NCI-H2227 (cell line): ENCODE results near the gene SNAPC4.

Experiments
- DNase-seq: peaks from one replicate; lab custom pipeline; 2025; ENCODE audit not compliant: unreplicated experiment; lab: John Stamatoyannopoulos, UW

Gene SNAPC4, protein sequence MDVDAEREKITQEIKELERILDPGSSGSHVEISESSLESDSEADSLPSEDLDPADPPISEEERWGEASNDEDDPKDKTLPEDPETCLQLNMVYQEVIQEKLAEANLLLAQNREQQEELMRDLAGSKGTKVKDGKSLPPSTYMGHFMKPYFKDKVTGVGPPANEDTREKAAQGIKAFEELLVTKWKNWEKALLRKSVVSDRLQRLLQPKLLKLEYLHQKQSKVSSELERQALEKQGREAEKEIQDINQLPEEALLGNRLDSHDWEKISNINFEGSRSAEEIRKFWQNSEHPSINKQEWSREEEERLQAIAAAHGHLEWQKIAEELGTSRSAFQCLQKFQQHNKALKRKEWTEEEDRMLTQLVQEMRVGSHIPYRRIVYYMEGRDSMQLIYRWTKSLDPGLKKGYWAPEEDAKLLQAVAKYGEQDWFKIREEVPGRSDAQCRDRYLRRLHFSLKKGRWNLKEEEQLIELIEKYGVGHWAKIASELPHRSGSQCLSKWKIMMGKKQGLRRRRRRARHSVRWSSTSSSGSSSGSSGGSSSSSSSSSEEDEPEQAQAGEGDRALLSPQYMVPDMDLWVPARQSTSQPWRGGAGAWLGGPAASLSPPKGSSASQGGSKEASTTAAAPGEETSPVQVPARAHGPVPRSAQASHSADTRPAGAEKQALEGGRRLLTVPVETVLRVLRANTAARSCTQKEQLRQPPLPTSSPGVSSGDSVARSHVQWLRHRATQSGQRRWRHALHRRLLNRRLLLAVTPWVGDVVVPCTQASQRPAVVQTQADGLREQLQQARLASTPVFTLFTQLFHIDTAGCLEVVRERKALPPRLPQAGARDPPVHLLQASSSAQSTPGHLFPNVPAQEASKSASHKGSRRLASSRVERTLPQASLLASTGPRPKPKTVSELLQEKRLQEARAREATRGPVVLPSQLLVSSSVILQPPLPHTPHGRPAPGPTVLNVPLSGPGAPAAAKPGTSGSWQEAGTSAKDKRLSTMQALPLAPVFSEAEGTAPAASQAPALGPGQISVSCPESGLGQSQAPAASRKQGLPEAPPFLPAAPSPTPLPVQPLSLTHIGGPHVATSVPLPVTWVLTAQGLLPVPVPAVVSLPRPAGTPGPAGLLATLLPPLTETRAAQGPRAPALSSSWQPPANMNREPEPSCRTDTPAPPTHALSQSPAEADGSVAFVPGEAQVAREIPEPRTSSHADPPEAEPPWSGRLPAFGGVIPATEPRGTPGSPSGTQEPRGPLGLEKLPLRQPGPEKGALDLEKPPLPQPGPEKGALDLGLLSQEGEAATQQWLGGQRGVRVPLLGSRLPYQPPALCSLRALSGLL (N-terminal part only)

GRCh38 chr9:136400038-136400834, at the start of gene SNAPC4:
TSS of gene SNAPC4 (minus strand) at chr9:136400170. CDS start at chr9:136398428, 1,742 bp downstream.
- DNase-seq, result peak; percentile 91

DNA sequence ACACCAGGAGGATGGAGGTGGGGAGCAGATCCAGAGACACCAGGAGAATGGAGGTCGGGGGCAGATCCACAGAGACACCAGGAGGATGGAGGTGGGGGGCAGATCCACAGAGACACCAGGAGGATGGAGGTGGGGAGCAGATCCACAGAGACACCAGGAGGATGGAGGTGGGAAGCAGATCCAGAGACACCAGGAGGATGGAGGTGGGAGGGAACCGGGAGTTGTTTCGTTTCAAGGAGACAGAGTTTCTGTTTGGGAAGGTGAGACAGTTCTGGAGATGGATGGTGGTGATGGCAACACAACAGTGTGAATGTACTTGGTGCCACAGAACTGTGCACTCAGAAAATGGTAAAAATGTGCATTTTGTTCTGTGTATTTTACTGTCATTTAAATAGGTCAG, 48.7 kb upstream of the SNAPC4 start:
- DNase-seq, result no peak

DNA sequence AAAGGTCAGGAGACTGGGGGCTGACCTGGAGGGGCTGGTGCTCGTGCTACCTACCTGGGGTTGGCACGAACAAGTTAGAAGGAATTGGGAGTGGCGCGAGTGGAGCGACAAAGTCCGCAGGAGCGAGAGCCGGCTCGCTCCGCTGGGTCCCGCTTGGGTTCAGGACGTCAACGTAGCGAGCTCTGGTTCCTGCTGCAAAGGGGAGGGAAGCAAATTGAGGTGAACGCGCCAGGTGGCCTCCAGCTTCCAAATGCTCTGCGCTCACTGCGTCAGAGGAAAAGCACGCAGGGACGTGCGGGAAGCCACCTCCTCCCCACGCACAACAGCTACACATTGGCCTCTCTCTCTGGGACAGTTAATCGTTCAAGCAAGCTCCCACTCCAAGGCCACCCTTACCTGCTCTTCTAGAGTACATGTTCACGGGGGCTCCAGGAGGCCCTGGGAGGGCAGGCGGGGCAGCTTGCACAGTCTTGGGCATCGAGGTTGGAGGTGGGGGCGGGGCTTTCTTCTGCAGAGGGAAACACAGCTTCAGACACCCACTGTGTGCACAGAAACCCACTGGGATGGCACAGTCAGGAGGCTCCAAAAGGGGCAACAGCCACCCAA, 47.3 kb upstream of the SNAPC4 start:
- DNase-seq, result no peak

GRCh38 chr9:136445799-136446198, 45.8 kb upstream of the SNAPC4 start:
- DNase-seq, result no peak

DNA sequence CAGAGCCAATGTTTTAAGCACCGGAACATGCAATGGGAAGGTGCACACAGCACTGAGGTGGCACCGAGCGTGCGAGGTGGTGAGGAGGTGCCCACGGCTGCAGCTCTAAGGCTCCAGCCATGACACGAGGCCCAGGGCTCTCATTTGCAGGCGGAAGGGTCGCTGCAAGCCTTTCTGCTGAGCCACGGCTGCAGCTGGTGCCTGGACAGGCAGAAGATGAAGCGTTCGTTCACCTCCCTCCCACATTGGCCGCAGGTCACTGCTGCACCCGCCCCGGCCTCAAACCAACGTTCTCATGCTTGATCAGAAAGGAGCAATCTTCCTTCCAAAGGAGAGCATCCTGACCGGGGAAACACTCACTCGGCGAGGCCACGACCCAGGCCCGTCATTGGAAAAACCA, 44.1 kb upstream of the SNAPC4 start:
- DNase-seq, result no peak

- no peak for DNase-seq
Measured at GRCh38 chr9:136443687-136444086, 43.7 kb upstream of the SNAPC4 start.

DNA sequence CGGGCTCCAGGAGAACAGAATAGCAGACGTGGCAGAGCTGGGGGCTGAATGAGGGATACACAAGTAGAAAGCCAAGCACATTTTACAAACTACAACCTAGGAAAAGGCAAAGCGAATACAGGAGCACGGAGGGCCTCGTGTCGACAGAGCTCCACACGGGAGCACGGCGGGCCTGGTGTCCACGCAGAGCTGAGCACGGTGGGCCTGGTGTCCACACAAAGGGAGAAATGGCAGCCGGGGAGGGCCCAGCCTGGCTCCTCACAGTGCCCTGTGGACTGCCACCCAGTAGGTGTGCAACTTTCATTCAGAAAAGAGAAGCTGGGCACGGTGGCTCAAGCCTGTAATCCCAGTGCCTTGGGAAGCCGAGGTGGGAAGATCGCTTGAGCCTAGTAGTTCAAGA, 43.1 kb upstream of the SNAPC4 start:
- no peak for DNase-seq

GRCh38 chr9:136442265-136442664, 42.3 kb upstream of the SNAPC4 start:
- no peak for DNase-seq

DNA sequence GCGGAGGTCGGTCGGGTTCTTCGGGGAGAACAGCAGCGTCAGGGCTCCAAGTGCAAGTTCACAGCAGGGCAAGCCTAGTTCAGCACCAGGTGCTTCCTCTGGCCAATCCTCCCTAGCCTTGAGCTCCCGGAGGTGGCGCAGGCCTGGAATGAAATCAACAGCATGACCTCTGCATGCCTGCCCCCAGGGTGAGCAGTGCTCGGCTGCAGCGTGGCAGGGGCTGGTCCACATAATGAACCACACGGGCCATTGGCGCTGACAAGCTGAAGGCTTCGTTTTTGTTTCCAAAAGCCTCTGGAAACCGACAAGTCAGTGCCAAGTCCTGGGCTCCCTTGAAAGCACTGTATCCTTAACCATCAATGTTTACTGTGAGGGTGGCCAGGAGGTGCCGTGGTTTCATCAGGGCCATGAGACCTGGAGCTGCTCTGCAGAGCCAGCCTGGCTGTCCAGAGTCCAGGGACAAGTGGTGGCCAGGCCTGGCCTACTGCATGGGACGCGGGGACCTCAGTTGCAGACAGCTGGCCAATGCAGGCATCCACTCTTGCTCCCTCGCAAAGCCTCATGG, 41.8 kb upstream of the SNAPC4 start:
- no peak for DNase-seq

- no peak for DNase-seq
Measured at GRCh38 chr9:136441191-136441680, 41.3 kb upstream of the SNAPC4 start.

DNA sequence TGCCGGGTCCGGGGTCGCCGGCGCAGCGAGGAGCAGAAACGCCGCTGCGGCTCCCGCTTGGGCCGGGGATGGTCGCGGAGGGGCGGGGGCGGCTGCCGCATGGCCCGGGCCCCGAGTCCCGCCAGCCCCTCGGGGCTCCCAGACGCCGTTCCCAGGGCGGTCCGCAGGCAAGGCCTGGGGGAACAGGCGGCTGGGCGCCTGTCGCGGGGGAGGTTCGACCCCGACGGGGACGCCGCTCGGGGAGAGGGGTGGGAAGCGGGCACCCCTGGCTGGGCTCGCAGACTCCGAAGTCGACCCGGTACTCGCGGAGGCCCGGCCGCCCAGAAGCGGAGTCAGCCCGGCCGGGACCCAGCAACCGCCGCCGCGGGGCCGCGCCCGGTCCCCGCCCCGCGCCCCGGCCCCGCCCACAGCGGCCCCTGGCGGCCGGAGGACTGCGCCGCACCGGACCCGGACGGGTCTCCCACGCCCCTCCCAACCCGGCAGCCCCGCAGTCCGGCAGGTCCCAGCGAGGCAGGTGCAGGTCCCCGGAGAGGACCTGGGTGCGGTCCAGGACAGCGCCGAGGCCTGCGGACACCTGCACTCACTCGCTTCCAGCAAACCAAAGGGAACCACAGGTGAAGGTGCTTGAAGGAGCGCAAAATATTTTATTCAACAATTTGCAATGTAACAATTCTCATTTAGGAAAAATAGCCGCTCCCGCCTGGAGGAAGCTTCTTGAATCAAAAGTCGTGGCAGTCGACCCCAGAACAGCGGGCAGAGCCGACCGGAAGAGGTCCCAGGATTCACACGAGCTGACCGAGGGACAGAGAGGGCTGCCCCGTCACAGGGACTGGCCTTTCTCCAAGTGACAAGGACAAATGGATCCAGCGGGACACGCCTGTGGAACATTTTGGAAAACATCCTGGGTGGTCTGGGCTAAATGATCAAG, 39.8 kb upstream of the SNAPC4 start, which contains the start of gene INPP5E:
Gene INPP5E, minus strand, starts transcription at position 365 of the 928 bp plus-strand sequence. CDS start 426 bp downstream, outside the sequence.
- peak; percentile 82 for DNase-seq

DNA sequence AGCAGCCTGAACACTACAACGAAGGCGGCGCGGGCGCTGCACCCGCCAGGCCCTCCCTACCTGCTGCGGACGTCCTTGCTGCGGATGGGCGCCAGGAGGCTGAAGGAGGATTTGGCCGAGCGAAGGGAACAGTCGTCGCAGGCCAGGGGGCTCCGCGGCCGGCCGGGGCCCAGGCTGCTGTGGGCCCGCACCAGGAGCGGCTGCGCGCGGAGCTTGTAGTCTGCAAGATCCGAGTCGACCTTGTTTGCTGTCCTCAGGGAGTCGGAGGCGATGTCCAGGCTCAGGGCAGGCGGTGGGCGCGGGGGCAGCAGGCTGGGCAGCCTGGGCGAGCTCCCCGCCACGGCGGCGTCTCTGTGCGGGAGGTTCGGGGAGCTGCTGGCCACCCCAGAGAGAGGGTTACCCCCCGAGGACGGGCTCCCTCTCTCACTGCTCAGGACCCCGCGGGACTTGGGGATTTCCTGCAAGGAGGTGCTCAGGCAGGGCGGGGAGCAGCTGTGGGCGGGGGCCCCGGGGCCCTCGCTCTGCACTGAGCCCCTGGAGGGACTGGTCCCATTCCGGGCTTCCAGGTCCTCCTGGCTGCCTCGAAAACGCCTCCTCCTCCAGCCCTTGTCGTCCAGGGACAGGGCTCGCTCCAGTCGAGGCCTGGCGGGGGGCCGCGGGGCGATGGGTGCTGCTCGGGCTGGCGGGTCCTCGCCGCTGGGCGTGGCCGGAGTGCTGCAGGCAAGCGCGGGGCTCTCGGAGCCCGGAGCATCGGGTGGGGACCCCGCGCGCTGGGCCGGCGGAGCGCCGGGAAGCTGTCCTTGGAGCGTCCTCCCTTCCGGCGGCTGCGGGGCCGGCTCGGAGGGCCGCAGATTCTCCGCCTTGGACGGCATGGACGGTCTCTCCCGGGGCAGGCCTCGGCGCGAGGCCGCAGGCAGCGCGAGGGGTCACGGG, 38.8 kb upstream of the SNAPC4 start:
- peak; percentile 43 for DNase-seq

- peak; percentile 19 for DNase-seq
Measured at GRCh38 chr9:136437839-136438547, 38.0 kb upstream of the SNAPC4 start.

DNA sequence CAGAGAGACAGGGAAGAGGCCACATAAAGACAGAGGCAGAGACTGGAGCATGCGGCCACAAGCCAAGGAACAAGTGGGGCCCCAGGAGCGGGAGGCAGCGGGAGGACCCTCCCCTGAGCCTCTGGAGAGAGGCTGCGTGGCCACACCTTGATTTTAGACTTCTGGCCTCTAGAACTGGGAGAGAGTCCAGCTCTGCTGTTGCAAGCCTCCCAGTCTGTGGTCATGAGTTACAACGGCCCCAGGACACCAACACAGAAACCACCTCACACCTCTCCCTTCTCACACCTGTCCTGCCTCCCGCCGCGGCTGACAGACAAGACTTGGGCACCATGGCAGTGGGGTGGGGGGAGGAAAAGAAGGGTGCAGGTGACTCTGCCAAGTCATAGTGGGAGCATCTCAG, 37.5 kb upstream of the SNAPC4 start:
- DNase-seq, result no peak

DNA sequence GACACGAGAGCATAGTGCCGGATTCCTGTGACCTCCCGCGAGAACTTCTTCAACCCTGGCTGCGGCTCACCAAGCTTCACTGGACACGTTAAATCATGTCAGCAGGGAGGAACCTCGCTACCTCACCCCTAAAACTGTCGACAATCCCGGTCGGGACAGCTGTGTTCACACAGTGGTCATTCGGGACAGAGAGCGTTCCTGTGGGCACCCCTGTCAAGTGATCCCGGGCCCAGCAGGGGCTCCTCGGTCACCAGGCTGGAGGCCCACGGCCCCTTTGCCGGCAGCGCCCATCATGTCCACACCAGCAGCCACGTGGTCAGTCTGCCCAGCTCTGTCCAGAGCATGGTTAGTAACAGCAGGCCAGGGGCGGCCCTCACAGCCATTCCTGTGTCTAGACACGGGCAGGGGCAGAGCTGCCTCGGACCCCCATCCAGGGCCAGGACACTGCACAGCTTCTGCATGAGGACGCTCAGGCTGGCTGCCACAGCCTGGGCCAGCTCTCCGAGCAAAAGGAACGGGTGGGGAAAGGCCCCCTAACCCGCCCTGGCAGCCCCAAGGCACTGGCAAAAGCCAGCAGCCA, 36.2 kb upstream of the SNAPC4 start:
- DNase-seq, result no peak

GRCh38 chr9:136434580-136435169, 34.7 kb upstream of the SNAPC4 start:
- no peak for DNase-seq
